GM19035 (cell line): ENCODE results near the gene BNC2.

ENCODE experiments used
- ATAC-seq: cut with Tn5 transposase; IDR thresholded peaks from one replicate; pipeline ENCODE4 v1.9.1; 2021; ENCODE audit not compliant: unreplicated experiment

BNC2 gene

DNA sequence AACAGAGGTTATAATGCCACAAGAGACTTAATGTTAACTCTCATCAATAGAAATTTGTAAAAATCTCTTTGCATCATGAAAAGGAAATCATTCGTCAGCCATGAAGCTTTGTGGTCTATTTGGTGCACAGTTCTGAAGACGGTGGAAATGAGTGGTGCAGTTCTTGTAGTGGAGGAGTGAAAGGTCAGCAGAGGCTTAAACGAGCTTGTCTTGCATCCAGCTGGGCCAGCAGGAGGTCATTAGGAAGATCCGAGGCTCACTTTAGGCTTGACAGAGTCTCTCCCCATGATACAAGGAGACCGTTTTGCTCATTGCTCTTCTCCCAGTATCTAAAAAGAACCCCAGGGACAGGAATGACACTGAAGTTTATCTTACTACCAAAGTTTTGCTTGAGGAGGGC lies 440.8 kb downstream of the BNC2 start:
- no peak for ATAC-seq

DNA sequence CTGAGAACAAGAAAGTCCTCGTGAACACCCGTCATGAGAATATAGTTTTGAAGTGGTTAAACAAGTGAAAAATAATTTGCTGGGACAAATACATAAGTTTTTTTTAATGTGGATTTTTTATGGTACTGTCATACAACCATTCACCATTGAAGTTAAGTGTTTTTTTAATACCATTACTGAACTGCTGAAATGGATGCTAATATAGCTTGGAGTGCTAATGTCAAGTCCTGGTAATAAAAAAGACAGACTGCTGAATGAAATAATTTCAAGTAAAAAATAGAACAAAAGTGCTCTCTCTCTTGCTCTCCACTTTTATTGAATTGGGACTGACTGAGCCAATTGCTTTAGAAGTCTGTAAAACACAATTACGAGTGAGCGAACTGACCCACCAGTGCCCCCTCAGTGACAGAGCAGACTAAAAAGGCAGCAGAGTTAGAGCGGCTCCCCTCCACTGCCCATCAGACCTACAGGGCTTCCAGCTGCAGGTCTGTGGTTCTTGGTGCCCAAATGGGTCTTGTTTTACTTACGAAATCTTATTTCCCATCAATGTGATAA lies 442.5 kb downstream of the BNC2 start:
- no peak for ATAC-seq

DNA sequence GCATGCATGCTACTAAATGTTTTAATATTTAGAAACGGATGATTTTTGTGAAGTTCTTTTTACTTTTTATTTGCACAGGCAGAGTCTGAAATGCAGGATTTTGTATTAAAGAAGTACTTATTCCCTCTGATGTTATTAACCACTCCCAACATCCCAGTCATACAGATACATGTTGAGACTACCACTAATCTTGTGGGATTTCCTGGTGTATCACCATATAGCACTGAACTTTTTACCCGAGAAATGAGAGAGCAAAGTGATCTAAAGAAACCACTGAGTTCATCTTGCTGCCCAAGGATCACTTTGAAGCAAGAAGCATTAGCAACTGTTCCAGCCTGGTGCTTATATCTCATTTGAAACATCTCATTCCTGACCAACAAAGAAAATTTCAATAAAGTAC lies 443.8 kb downstream of the BNC2 start:
- no peak for ATAC-seq

DNA sequence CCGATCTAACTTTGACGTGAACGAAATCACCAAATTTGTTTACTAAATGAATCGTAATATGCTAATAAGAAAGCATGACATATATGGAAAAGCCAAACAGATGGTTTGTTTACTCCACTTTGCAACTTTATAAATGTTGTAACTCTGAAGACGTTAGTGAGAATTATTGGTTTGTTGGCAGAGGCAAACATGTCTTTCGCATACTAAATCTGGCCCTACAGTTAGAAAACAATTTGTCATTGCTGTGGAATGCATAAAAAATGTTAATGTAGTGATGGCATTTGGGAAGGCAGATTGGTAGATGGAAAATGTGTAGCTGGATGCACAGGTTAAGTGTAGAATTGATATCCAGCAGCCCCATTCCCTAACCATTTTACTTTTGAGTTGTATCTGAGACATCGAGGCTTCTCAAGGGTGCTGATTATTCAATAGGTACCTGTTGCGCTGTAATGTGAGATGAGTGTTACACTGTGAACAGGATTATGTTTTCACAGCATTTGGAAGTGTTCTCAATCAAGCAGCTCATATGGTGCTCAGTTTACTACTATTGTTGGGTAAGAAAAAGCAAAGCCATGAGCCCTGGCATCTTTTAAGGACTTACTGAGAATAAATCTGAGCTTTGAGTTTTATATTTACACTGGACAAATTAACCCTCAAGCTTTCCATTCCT lies 444.8 kb downstream of the BNC2 start:
- no peak for ATAC-seq

DNA sequence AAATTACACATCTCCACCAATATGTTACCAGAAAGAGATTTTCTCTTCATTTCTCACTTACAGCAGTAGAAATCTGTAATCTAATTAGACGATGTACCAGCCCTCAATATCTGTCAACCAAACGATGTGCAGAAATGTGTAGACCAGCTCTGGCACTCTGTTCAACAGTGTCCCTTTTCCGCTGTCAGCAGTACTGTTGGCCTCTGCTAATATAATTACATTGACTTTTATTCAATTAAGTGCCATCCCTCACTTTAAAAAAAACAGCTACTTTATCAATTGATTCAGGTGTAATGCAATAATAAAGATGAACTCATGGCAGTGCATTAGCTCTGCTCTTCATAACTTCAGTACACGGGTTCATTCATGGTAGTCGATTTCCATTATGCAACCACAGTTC lies 448.4 kb downstream of the BNC2 start:
- no peak for ATAC-seq

DNA sequence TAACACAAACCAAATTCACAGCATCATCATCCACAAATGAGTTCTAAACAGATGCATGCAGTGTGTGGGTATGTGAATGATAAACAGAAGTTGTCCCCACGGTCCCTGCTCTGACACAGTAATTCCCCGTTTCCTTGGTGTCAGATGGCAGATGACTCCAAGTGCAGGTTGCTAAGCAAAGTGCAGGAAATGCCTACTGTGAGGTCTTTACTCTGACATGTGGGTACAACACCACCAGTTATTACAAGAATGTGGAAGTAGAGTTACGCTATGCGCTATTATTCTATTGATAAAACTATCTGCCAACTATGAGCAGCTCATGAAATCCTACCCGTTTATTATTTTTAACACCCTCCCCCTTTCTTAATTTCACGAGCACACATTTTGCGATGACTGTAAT lies 448.9 kb downstream of the BNC2 start:
- no peak for ATAC-seq

DNA sequence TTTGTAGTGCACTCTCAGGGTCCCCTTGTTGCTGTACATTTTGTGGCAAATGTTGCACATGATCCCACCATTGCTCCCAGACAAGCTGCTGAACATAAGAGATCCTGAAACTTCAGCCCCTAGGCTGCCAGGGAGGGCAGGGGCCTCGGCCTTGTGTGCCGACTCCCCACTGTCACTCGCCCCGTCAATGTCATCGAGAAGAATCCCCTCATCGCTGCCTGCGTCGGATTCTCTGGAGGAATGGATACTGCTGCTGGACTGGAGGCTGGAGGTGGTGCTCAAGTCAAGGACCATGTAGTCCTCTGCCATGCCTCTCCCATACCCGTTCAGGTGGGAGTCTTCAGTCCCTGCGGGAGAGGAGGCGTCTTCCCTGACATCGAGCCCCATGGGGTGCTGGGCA lies 451.3 kb downstream of the BNC2 start:
- no peak for ATAC-seq

DNA sequence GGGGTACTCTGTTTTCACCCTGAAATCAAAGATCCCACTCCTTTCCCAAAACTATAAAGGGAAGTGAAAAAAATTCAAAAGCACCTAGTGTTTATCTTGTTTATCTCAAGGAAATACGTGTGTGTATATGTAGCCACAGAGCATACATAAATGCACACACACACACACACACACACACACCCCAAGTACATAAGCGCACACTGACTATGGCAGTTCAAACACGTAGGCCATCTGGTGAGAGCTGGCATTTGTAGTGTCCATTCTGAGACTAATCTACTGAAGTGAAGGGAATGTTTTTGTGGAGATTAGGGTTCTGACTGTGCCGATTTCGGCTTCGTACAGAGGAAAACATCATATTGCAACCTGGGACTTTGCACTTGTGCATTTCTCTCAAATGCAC lies 451.7 kb downstream of the BNC2 start:
- no peak for ATAC-seq

DNA sequence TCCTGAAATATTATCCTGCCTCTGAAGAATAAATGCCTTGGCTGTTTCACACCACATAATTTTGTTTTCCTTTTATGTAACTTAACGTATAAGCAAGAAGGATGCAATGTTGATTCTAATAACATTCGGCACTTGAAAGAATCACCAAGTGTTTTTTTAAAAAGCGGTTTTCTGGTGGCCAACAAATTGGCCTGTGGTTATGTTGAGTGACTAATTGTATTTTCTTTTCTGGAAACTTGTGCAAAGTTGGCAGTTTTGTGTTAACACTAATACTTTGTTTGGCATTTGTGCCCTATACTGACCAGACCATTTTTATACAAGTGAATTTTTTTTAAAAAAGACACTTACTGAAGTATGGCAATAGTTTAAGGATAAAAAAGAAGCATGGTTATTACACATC lies 452.7 kb downstream of the BNC2 start:
- ATAC-seq, result no peak

DNA sequence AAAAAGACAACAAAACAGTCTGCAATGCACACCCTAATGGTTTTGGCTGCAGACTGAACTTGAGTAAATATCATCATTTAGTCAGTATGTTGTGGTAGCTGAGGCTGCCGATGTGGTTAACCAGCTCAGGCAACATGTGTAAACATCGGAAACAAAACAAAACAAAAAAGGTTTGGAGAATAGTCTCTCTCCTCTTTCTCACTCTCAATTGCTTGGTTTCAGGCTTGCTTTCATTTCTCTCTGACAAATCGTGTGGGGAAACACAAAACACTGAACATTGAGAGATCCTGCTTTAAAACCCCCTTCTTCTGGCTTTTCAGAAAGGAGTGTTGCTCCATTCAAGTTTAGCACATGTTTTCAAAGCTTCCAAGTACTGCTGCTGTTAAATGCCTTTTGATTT lies 453.3 kb downstream of the BNC2 start:
- ATAC-seq, result peak; percentile 62

DNA sequence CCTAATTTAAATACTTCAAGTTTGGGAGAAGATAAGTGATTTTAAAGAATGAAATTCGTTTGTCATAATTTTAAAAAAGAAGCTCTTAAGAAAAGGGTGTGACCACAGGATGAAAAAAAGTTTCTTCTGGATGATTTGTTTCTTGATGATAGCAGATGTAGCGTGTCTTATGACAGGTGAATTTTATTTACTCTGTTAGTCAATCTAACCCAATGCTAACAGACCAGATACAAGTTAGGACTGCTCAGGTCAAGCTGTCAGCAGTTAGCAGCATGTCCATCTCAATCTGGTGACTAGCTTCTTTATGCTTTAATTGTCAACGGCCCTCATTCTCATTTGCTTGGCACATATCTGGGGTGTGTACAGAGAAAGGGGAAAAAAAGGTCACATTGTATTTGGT lies 456.0 kb downstream of the BNC2 start:
- no peak for ATAC-seq

DNA sequence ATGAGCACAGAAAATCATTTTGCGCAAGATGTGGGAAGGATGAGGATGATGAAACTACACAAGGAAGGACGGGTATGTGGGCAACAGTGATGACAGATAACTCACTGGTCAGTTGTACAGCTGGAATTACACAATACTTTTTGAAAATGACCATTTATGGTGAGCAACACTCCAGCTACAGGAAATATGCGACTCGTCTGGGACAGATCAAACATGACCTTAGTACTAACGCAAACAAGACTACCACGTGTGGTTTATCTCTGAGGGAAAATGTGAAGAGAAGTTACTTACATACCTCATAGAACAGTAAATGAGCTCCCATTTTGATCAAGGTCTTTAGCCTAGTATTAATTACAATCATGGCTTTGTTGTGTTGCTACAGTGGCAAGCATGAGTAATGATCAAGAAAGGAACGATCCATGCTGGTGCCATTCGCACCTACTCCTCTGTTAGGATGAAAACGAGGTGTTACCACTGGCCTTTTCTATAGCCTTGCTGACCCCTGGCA lies 456.9 kb downstream of the BNC2 start:
- no peak for ATAC-seq

DNA sequence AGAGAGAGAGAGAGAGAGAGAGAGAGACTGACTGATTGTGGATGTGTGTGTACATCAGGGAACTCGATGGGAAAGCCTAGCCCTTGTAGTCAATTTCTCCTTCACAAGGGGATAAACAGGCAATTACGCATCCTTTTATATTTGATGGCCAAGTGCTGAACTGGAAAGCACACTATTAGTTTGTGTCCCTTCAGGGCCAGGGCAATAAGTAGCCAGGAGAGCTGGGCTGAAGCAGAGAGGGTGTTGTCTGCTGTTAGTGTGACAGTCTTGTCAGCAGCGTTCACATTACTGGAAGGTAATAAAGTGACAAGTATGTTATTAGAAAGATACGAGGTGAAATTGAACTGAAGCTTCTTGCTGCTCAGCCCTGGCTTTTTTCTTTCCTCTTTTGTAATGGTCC lies 457.7 kb downstream of the BNC2 start:
- no peak for ATAC-seq

DNA sequence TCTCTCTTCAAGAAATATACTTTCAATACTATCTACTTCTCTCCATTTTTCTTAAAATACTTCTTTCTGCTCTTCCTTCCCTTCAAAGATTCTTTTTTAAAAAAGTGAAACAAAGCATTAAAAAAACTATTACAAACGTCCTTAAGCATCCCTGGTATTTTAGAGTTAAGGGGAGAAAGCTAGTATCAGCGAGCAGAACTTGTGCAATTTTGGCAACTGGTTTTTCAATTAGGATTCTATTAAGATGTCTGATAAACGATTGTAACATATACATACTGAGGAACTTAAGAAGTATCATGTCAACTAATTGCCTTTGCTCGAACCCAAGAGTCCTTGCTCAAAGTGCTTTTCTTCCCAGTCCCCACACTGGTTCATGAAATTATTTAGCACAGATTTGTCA lies 459.2 kb downstream of the BNC2 start:
- ATAC-seq, result no peak

DNA sequence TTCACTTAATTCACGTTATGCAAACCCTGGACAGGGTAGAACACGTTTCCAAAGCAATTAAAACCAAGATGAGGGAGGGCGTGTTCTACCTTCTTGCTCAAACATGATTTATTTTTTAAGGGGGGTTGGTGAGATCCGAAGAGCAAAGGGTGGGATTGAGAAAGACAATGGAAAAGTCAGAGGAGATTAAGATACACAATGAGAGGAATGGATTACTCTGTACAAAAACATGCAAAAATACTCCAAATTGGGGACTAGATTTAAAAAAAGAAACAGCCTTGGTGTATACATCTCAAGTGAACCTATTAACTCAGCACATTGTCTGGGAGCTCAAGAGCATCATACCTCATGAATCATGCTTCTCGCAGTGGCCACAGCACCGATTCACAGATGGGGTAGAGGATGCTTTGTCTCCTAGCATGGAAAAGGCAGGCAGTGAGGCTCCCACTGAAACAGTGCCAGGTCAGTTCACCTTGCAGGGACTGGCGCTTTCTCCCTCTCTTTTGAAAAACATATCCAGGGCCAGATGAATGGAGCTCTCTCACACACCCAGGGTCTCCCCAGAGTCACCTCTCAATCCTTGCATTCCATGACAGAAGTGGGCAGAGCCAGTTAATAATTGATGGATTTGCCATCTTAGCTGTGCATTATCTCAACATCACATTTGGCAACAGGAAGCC lies 459.7 kb downstream of the BNC2 start:
- ATAC-seq, result no peak

DNA sequence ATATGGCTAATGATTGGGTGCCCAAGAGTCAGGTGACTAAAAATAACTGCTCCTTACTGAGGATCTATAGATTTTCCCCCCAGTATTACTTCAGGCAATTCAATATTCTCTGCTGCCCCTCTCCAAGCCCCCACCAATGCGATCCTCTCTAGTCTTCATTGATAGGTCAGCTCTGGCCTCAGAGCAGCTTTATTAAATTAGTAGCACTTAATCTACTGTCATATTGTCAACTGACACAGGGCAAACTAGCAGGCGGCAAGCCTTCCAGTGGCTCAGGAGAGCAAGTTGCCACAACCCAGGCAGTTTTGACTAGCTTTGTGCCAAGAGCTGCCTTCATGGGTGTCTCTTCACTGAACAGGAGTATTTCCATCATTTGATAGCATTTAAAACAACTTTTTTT lies 462.9 kb downstream of the BNC2 start:
- ATAC-seq, result no peak

DNA sequence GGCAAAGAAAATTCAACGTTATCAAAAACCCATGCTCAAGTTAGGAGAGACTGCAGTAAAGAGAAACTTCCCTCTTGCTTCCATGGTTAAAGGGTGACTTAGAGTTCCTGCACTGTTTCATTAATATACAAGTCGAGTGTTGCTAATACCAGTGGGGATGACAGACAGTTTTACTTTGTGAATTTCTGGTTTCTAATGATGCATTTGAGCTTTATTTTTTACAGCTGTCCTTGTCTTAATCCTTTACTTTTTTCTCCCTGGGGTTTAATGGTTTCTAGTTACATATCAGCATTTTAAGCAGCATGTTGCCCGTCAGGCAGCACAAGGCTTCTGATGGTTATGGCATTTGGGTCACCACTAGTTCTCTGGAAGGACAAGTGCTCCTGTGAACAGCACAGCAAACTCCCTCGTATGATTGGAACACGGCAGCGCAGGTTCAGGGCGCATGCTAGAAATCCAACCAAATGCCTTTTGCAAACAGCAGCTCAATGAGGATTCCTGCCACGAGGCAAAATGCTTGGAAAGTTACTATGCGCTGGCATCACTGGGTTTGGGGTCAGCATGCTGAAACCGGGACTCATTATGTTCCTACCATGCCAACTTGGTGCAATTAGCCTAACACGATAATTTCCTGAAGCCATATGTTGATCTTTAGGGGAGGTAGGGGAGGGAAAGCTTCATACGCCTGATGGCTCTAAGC lies 463.8 kb downstream of the BNC2 start:
- no peak for ATAC-seq

DNA sequence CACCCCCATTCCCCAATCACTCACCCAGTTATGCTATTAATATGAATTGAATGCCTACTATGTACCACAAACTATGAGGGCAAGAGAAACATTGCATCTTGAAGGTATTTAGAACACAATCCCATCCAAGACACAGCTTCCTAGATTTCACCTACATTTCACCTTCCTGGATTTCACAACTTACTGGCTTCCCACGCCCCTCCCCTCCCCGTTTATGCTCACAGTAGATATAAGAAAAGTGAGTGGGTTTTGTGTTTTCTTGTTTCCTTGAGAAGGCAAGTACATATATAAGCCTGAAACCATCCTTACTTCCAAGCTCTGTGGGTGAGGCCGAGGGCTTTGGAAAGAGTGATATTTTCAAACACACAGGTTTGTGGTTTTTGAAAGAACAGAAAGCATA lies 465.0 kb downstream of the BNC2 start:
- no peak for ATAC-seq

DNA sequence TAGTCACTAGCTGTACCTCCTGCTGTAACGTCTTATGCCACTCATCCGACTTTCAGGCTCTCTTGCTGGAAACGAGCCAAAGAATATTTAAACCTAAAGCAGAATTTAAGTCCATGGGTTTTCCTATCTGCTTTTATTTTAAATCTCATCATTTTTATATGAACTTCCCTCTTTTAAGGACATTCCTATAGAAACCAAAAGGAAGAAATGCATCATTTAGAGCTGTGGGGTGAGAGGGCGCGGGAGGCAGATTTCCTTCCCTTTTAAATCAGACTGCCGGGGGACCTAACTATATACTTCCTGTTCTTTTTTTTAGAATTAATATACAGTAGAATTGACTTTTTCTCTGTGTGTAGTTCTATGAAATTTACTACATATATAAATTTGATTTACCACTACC lies 468.8 kb downstream of the BNC2 start:
- ATAC-seq, result no peak

DNA sequence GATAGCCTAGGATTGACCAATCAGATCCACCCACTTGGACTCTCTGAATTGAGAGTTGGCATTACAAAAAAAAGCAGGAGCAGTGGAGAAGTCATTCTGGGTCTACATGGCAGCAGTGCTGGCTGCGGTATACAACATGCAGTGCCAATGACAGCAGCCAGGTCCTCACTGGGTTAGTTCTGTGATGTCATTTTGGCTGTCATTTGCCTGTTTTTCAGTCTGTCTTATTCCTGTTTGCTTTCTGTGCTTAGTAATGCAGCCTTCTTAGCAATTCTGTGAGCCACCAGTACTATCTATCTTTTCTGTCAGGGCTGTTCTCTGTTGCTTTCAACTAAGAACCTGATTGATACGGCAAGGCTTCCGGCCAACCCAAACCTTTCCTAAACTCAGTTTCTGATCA lies 471.8 kb downstream of the BNC2 start:
- no peak for ATAC-seq

DNA sequence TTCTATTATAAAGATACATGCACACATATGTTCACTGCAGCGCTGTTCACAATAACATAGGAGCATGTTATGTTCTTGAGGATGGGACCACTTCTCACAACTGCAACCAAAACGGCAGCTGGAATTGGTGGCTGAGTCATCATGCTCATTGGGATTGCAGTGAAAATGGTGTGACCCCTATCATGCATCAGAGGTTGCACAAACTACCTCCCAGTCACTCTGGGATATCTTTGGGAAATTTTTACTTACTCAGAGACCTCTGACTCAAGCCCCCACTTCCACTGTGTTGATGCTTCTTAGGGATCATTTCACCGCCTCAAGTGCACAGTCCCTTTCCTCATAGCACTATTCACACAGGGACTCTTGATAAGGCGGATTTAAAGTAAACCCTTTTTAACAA lies 474.1 kb downstream of the BNC2 start:
- no peak for ATAC-seq

DNA sequence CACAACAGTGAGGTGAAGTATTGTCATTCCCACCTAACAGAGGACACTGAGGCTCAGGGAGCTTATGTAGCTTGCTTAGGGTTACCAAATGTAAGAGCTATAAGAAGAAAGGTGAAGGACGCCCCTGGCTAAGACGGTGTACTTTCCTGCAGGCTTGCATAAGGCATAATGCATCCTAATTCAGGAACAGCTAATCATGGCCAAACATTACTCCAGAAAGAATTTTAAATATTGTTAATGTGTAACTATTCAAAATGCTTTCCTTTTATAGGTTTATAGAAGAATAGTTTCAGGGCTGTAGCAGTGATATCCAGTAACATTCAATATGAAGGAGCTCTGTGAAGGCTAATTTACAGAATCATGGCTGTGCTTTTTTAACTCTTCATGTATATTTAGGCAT lies 479.1 kb downstream of the BNC2 start:
- ATAC-seq, result no peak
